K562 (cell line): ENCODE data around the gene SMARCD2. TPM values are rescaled to one million over a fixed set of nuclear protein-coding genes. Genes with fewer than 3 reads are reported as not detected.

Source experiments
- ATF7 ChIP-seq: fragments of 450-650 bp; IDR thresholded peaks from 2 replicates; pipeline ENCODE4 v1.7.1; 2014; ENCODE audit warnings: mild to moderate bottlenecking, moderate library complexity
- CSDE1 ChIP-seq, 2 experiments: fragments of 450-650 bp; IDR thresholded peaks; 2 replicates each; pipeline ENCODE4 v1.6.1; 2016; ENCODE audit warnings: mild to moderate bottlenecking in 1 of 2
- EWSR1 ChIP-seq: fragments of 450-650 bp; IDR thresholded peaks from 2 replicates; pipeline ENCODE4 v1.6.1; 2018; ENCODE audit warnings: borderline replicate concordance, mild to moderate bottlenecking, low read depth, moderate library complexity; ENCODE audit not compliant: partially characterized antibody
- FOXM1 ChIP-seq, 2 experiments: fragments of 450-650 bp in 1 of 2; sonication (generic) in 1 of 2; formaldehyde crosslinking in 1 of 2; IDR thresholded peaks; 2 replicates each; pipeline versions ENCODE4 v1.6.1 to v1.9.0; 2017 to 2022; ENCODE audit warnings: low read depth in 2 of 2, mild to moderate bottlenecking in 2 of 2, missing genetic modification reagents in 1 of 2, moderate library complexity in 1 of 2
- HEY1 ChIP-seq: fragments of 250-450 bp; sonication (Bioruptor Pico); IDR thresholded peaks from 2 replicates; pipeline ENCODE4 v1.5.0; 2020; ENCODE audit warnings: mild to moderate bottlenecking, moderate library complexity, borderline replicate concordance
- MAZ ChIP-seq, 2 experiments: fragments of 450-650 bp in 1 of 2; sonication (generic) in 1 of 2; formaldehyde crosslinking; IDR thresholded peaks in 1 of 2; conservative IDR thresholded peaks in 1 of 2; 2 replicates each; pipeline versions ENCODE4 v1.4.0 to v1.5.0; 2020; ENCODE audit warnings: mild to moderate bottlenecking in 1 of 2, missing genetic modification reagents in 1 of 2
- MCM3 ChIP-seq: fragments of 450-650 bp; IDR thresholded peaks from 2 replicates; pipeline ENCODE4 v1.6.1; 2016
- NCOR1 ChIP-seq: fragments of 450-650 bp; IDR thresholded peaks from 2 replicates; pipeline ENCODE4 v1.6.1; 2016; ENCODE audit warnings: mild to moderate bottlenecking, moderate library complexity
- POLR2G ChIP-seq: fragments of 200-400 bp; formaldehyde crosslinking; IDR thresholded peaks from 2 replicates; pipeline ENCODE4 v1.6.1; 2017; ENCODE audit warnings: low read depth, mild to moderate bottlenecking, antibody characterized with exemption, low read length, moderate library complexity
- SMARCC2 ChIP-seq: fragments of 450-650 bp; IDR thresholded peaks from 2 replicates; pipeline ENCODE4 v1.6.1; 2017; ENCODE audit warnings: antibody characterized with exemption, moderate library complexity, mild to moderate bottlenecking, low read depth
- SRSF3 ChIP-seq: fragments of 200-400 bp; formaldehyde crosslinking; IDR thresholded peaks from 2 replicates; pipeline ENCODE4 v1.6.1; 2016; ENCODE audit warnings: mild to moderate bottlenecking, low read length, moderate library complexity; ENCODE audit not compliant: insufficient read depth
- ZBTB1 ChIP-seq: sonication (generic); formaldehyde crosslinking; IDR thresholded peaks from 2 replicates; pipeline ENCODE4 v1.8.1; 2023; ENCODE audit warnings: missing genetic modification reagents, low read depth, mild to moderate bottlenecking, borderline replicate concordance
- ZFP1 ChIP-seq: fragments of 450-650 bp; formaldehyde crosslinking; IDR thresholded peaks from 2 replicates; pipeline ENCODE4 v1.4.0; 2020; ENCODE audit warnings: mild to moderate bottlenecking, mixed read lengths
- ZNF121 ChIP-seq: sonication (generic); formaldehyde crosslinking; conservative IDR thresholded peaks from 2 replicates; pipeline ENCODE4 v1.8.0; 2022; ENCODE audit warnings: missing genetic modification reagents
- ZNF165 ChIP-seq: fragments of 250-450 bp; sonication (Bioruptor Pico); IDR thresholded peaks from 2 replicates; pipeline ENCODE4 v1.4.0; 2020; ENCODE audit warnings: borderline replicate concordance
- ZNF184 ChIP-seq: sonication (generic); formaldehyde crosslinking; IDR thresholded peaks from 2 replicates; pipeline ENCODE4 v1.5.0; 2020; ENCODE audit warnings: missing genetic modification reagents
- ZNF551 ChIP-seq: fragments of 250-450 bp; sonication (Bioruptor Pico); IDR thresholded peaks from 2 replicates; pipeline ENCODE4 v1.5.0; 2021; ENCODE audit warnings: mild to moderate bottlenecking, moderate library complexity
- ZNF695 ChIP-seq: fragments of 450-650 bp; formaldehyde crosslinking; IDR thresholded peaks from 2 replicates; pipeline ENCODE4 v1.4.0; 2020; ENCODE audit warnings: mild to moderate bottlenecking, moderate library complexity
- ZNF830 ChIP-seq: fragments of 250-450 bp; sonication (Bioruptor Pico); IDR thresholded peaks from 2 replicates; pipeline ENCODE4 v1.5.0; 2021; ENCODE audit warnings: mild to moderate bottlenecking
- ZSCAN29 ChIP-seq: fragments of 450-650 bp; IDR thresholded peaks from 2 replicates; pipeline ENCODE4 v1.6.1; 2017
- polyA plus RNA-seq, 8 experiments: library from polyadenylated mRNA; depleted of rRNA in 4 of 8; stranded (reverse) in 5 of 8; unstranded in 3 of 8; fragments of >200 nt; fragmentation: Nextera tagmentation in 2 of 8; fragmentation: Illumina TruSeq in 1 of 8; extraction: Ambion mirVana in 2 of 8; extraction: Trizol in 1 of 8; gene quantifications; 2 replicates each; pipeline versions ENCODE4 v1.2.1 to v1.2.3, GENCODE V29; 2011 to 2014; ENCODE audit warnings: inconsistent platforms in 1 of 8, missing spikeins in 1 of 8
- total RNA-seq, 7 experiments: library from RNA; depleted of rRNA in 6 of 7; stranded (reverse); fragments of >200 nt in 6 of 7; fragmentation: Illumina TruSeq in 2 of 7; extraction: Trizol in 2 of 7; gene quantifications; 2 replicates each; pipeline versions ENCODE4 v1.2.1 to v1.2.3, GENCODE V29; 2011 to 2021; ENCODE audit warnings: low replicate concordance in 1 of 7
- TF ChIP-seq, protein P1 (sequence below): fragments of 450-650 bp; IDR thresholded peaks from 2 replicates; pipeline ENCODE4 v1.6.1; 2014; ENCODE audit warnings: low read depth, mild to moderate bottlenecking, moderate library complexity, borderline replicate concordance
- TF ChIP-seq, protein P2 (sequence below): sonication (generic); formaldehyde crosslinking; IDR thresholded peaks from 2 replicates; pipeline ENCODE4 v1.8.0; 2022; ENCODE audit warnings: mild to moderate bottlenecking, missing genetic modification reagents
- TF ChIP-seq, protein P3 (sequence below): sonication (generic); formaldehyde crosslinking; IDR thresholded peaks from 2 replicates; pipeline ENCODE4 v1.8.1; 2023; ENCODE audit warnings: mild to moderate bottlenecking, missing genetic modification reagents
- TF ChIP-seq, protein P4 (sequence below): sonication (generic); formaldehyde crosslinking; IDR thresholded peaks from 2 replicates; pipeline ENCODE4 v1.9.0; 2022; ENCODE audit warnings: mild to moderate bottlenecking, missing genetic modification reagents

Gene SMARCD2
- total and polyA plus RNA-seq, 9 of the 15 experiments (the other 6 are each of a cell fraction or from before 2014, with no cell fraction given): 1.7 to 114 (median 90.3) TPM

DNA sequence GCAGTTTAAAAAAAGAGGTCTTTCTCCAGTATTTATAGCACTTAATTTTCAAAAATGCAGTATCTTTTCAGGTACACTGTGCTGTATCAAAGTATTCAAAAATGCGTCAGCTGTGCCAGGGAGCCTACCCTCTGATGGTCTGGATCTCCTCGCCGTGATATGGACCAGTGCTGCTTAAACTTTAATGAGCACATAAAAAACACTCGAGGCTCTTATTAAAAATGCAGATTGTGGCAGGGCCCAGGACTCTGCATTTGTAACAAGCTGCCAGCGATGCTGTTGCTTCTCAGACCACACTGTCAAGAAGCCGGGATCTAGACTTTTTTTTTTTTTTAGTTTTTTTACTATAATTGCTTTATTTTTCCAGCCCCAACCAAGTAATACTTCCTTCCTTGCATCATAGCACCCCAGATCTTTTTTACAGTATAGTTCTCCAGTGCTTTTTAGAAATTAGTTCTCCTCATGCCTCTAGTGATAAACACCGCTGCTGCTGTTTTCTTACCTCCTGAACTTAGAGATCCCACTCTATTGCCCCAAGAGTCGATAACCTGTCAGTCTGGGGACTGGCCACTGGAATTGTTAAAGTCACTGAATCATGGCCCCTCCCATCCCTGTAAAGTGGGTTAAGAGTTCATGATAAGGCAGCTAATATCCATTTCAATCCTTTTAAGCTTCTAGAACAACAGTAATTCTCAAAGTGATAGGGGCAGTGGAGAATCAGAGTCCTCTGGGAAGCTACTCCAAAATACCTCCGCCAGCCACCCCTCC lies 1.6 kb upstream of the SMARCD2 start (continued):
- TF ChIP-seq, protein P1, sequence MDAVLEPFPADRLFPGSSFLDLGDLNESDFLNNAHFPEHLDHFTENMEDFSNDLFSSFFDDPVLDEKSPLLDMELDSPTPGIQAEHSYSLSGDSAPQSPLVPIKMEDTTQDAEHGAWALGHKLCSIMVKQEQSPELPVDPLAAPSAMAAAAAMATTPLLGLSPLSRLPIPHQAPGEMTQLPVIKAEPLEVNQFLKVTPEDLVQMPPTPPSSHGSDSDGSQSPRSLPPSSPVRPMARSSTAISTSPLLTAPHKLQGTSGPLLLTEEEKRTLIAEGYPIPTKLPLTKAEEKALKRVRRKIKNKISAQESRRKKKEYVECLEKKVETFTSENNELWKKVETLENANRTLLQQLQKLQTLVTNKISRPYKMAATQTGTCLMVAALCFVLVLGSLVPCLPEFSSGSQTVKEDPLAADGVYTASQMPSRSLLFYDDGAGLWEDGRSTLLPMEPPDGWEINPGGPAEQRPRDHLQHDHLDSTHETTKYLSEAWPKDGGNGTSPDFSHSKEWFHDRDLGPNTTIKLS: no peak
- TF ChIP-seq MAZ (CRISPR knock-in tag; conservative IDR thresholded peaks at IDR 0.05 in 1 of 2, IDR thresholded peaks at IDR 0.05 in 1 of 2) (no peak), POLR2G (no peak), CSDE1 (IDR thresholded peaks at IDR 0.05) (no peak), SRSF3 (no peak), SMARCC2 (no peak), HEY1 (CRISPR knock-in tag) (no peak), FOXM1 (IDR thresholded peaks at IDR 0.05; ENCODE audit: low read depth) (no peak), FOXM1 (CRISPR knock-in tag; IDR thresholded peaks at IDR 0.05; ENCODE audit: low read depth) (no peak), ZNF551 (CRISPR knock-in tag) (no peak), EWSR1 (no peak), ZSCAN29 (no peak), NCOR1 (0 out of 2 replicates have a peak, but pooled peaks have one; percentile 11), ZNF165 (CRISPR knock-in tag) (no peak), ZNF830 (no peak), ZNF121 (CRISPR knock-in tag) (no peak), ZNF184 (no peak), ATF7 (no peak), MCM3 (no peak), ZNF695 (CRISPR knock-in tag) (no peak), ZBTB1 (CRISPR knock-in tag) (no peak), ZFP1 (CRISPR knock-in tag) (no peak)
- TF ChIP-seq, protein P2, sequence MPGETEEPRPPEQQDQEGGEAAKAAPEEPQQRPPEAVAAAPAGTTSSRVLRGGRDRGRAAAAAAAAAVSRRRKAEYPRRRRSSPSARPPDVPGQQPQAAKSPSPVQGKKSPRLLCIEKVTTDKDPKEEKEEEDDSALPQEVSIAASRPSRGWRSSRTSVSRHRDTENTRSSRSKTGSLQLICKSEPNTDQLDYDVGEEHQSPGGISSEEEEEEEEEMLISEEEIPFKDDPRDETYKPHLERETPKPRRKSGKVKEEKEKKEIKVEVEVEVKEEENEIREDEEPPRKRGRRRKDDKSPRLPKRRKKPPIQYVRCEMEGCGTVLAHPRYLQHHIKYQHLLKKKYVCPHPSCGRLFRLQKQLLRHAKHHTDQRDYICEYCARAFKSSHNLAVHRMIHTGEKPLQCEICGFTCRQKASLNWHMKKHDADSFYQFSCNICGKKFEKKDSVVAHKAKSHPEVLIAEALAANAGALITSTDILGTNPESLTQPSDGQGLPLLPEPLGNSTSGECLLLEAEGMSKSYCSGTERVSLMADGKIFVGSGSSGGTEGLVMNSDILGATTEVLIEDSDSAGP (CRISPR knock-in tag): no peak
- TF ChIP-seq, protein P3, sequence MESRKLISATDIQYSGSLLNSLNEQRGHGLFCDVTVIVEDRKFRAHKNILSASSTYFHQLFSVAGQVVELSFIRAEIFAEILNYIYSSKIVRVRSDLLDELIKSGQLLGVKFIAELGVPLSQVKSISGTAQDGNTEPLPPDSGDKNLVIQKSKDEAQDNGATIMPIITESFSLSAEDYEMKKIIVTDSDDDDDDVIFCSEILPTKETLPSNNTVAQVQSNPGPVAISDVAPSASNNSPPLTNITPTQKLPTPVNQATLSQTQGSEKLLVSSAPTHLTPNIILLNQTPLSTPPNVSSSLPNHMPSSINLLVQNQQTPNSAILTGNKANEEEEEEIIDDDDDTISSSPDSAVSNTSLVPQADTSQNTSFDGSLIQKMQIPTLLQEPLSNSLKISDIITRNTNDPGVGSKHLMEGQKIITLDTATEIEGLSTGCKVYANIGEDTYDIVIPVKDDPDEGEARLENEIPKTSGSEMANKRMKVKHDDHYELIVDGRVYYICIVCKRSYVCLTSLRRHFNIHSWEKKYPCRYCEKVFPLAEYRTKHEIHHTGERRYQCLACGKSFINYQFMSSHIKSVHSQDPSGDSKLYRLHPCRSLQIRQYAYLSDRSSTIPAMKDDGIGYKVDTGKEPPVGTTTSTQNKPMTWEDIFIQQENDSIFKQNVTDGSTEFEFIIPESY (CRISPR knock-in tag): no peak
- TF ChIP-seq, protein P4, sequence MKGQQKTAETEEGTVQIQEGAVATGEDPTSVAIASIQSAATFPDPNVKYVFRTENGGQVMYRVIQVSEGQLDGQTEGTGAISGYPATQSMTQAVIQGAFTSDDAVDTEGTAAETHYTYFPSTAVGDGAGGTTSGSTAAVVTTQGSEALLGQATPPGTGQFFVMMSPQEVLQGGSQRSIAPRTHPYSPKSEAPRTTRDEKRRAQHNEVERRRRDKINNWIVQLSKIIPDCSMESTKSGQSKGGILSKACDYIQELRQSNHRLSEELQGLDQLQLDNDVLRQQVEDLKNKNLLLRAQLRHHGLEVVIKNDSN (CRISPR knock-in tag): no peak
